Stomach (tissue), 4 donors: ENCODE measurements around the gene BACE2.

Experiments
- CTCF ChIP-seq, 7 experiments: fragments of 450-650 bp in 4 of 7; fragments of 200-600 bp in 3 of 7; sonication (generic) in 3 of 7; IDR thresholded peaks; one replicate each; pipeline ENCODE4 v1.5.1; 2016 to 2019; ENCODE audit warnings: antibody characterized with exemption in 7 of 7, control low read depth in 2 of 7, mild to moderate bottlenecking in 1 of 7
- EP300 ChIP-seq: sonication (generic); formaldehyde crosslinking; IDR thresholded peaks from one replicate; pipeline ENCODE4 v1.6.1; 2017; ENCODE audit warnings: antibody characterized with exemption
- POLR2A ChIP-seq, 4 donors: fragments of 450-650 bp; IDR thresholded peaks; one replicate each; pipeline ENCODE4 v1.6.1; 2016; ENCODE audit warnings: antibody characterized with exemption in 4 of 4, control low read depth in 2 of 4, mild to moderate bottlenecking in 1 of 4, moderate library complexity in 1 of 4

GRCh38 chr21:41317458-41317857 lies 149.5 kb downstream of the BACE2 start:
- TF ChIP-seq POLR2A (IDR thresholded peaks at IDR 0.05) (no peak), EP300 (no peak), CTCF (IDR thresholded peaks at IDR 0.05) (no peak)
